Urinary bladder (tissue), 4 donors: ENCODE results near the gene MICU1. TPM values are rescaled to one million over a fixed set of nuclear protein-coding genes. Genes with fewer than 3 reads are reported as not detected.
"Not testable (repeated sequence)": the region's sequence is repeated elsewhere in the genome, so short reads cannot be mapped to it uniquely, and the experiment has no call there.

ENCODE experiments used
- DNase-seq: peaks from one replicate; pipeline ENCODE4 v3.0.0-alpha.2; 2015; ENCODE audit errors: extremely low spot score
- H3K27ac ChIP-seq: one replicate; pipeline ENCODE4 v1.5.1; 2013; ENCODE audit warnings: low read depth, mild to moderate bottlenecking, moderate library complexity
- H3K36me3 ChIP-seq: one replicate; pipeline ENCODE4 v1.6.1; 2013; ENCODE audit warnings: mild to moderate bottlenecking, moderate library complexity; ENCODE audit not compliant: insufficient read depth
- H3K4me1 ChIP-seq: one replicate; pipeline ENCODE4 v1.6.1; 2013; ENCODE audit warnings: mild to moderate bottlenecking, moderate library complexity; ENCODE audit not compliant: insufficient read depth
- H3K4me3 ChIP-seq: one replicate; pipeline ENCODE4 v1.5.1; 2013; ENCODE audit warnings: low read depth, low read length
- WGBS: extraction: QIAGEN DNeasy Blood & Tissue Kit; methylation state at CpG from one replicate; pipeline ENCODE4 v1.1.7; 2013; 5-methylcytosine and 5-hydroxymethylcytosine counted together
- polyA plus RNA-seq: library from polyadenylated mRNA; stranded (reverse); fragments of 200-250 nt; gene quantifications from one replicate; pipeline ENCODE4 v1.2.3, GENCODE V29; 2013
- total RNA-seq: library from RNA; depleted of rRNA; stranded (reverse); fragments of >200 nt; gene quantifications from one replicate; pipeline ENCODE4 v1.2.3, GENCODE V29; 2014
- donor health status: healthy with polysubstance abuse.
- donor health status: healthy.

The MICU1 gene
- total and polyA plus RNA-seq, 2 donors, result 53.3 to 62.5 TPM

- no peak overlapping the region for H3K27ac ChIP-seq
- WGBS, result 100% methylated on average over 1 of the region's 1 CpG
- H3K36me3 ChIP-seq, result peaks cover 3% of the 10 kb centered on the region
- no peak for DNase-seq
- no peak overlapping the region for H3K4me3 ChIP-seq
- no peaks in the 10 kb centered on the region for H3K4me1 ChIP-seq
Observed at GRCh38 chr10:72421885-72422540, 203.9 kb downstream of the MICU1 start.

DNA sequence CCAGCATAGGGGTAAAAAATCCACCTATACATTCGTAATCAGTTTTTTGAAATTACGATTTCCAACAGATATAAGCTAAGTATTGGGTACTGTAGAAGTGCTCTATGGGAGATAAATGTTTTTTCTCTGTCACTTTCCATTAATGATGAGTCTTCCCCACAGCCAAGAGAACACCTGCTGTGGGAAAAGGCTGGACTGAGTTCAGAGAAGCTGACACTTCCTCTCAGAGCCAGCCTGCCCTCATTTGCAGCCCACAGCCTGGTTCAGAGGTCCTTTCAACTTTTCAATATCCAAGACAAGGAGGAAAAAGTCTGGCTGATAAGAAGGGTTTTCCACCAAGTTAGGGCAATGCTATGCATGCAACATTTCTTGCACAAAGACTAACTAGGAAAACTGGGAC is 206.6 kb downstream of the MICU1 start:
- DNase-seq, result no peak
- Histone ChIP-seq H3K27ac (no peak overlapping the region), H3K36me3 (peaks cover 3% of the 10 kb centered on the region), H3K4me3 (no peak overlapping the region), H3K4me1 (no peaks in the 10 kb centered on the region)
- WGBS, result 96% methylated on average over 2 of the region's 2 CpGs

DNA sequence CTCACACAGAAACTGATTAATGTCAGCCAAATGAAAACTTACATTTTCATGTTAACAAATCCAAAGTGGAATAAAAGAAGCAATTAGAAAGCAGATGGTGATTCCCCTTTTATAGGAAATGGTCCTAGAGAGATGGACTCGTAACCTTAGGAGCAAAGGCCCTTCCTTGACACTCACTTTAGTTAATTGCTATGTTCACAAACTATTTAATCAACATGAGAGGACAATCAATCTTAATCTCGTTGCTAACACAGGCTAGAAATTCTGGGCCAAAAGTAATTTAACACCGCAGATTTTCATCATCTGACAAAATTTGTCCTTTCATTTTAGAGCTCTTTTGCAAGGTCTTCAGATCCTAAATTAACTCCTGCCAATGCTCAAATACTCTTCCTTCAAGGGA is 207.2 kb downstream of the MICU1 start:
- no peak overlapping the region for H3K27ac ChIP-seq
- WGBS, result 76% methylated on average over 3 of the region's 3 CpGs
- H3K4me1 ChIP-seq, result no peaks in the 10 kb centered on the region
- H3K4me3 ChIP-seq, result no peak overlapping the region
- peaks cover 3% of the 10 kb centered on the region for H3K36me3 ChIP-seq
- no peak for DNase-seq

- H3K4me3 ChIP-seq, result no peak overlapping the region
- DNase-seq, result no peak
- H3K27ac ChIP-seq, result no peak overlapping the region
- H3K36me3 ChIP-seq, result peaks cover 3% of the 10 kb centered on the region
- WGBS, result 56% methylated on average over 1 of the region's 1 CpG
- H3K4me1 ChIP-seq, result no peaks in the 10 kb centered on the region
Observed at GRCh38 chr10:72417971-72418370, 207.9 kb downstream of the MICU1 start.

- WGBS, result 73% methylated on average over 4 of the region's 4 CpGs
- H3K4me1 ChIP-seq, result no peaks in the 10 kb centered on the region
- no peak for DNase-seq
- no peak overlapping the region for H3K4me3 ChIP-seq
- no peak overlapping the region for H3K27ac ChIP-seq
- H3K36me3 ChIP-seq, result no peaks in the 10 kb centered on the region
Observed at GRCh38 chr10:72416661-72417060, 209.2 kb downstream of the MICU1 start.

DNA sequence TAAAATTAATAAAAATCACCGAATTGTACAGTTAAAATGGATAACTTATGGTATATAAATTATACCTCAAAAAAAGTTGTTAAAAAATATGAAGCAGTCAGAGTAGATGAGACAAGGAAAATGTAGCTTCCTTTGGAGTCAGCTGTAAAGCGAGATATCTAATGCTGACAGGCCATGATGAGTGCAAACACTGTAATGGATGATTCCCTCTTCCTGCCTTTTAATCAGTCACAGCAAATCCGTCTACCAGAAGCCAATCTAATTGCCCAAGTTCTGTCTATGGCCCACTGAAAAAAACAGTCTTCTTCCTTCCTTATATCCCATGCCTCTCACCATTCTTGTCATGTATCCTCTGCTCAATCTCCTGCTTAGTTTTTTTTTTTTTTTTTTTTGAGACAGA is 211.2 kb downstream of the MICU1 start:
- DNase-seq, result no peak
- Histone ChIP-seq H3K27ac (no peak overlapping the region), H3K4me1 (no peaks in the 10 kb centered on the region), H3K36me3 (no peaks in the 10 kb centered on the region), H3K4me3 (no peak overlapping the region)
- 92% methylated on average over 3 of the region's 3 CpGs for WGBS

GRCh38 chr10:72409167-72409566 is 216.7 kb downstream of the MICU1 start:
- DNase-seq, result no peak
- 97% methylated on average over 1 of the region's 1 CpG for WGBS
- no peaks in the 10 kb centered on the region for H3K36me3 ChIP-seq
- no peaks in the 10 kb centered on the region for H3K4me1 ChIP-seq
- H3K27ac ChIP-seq, result no peak overlapping the region
- no peak overlapping the region for H3K4me3 ChIP-seq

GRCh38 chr10:72407927-72408600 is 217.8 kb downstream of the MICU1 start:
- DNase-seq, result no peak
- 92% methylated on average over 7 of the region's 7 CpGs for WGBS
- no peaks in the 10 kb centered on the region for H3K36me3 ChIP-seq
- no peak overlapping the region for H3K4me3 ChIP-seq
- no peaks in the 10 kb centered on the region for H3K4me1 ChIP-seq
- H3K27ac ChIP-seq, result no peak overlapping the region

- no peak for DNase-seq
- no peaks in the 10 kb centered on the region for H3K36me3 ChIP-seq
- H3K4me3 ChIP-seq, result no peak overlapping the region
- H3K4me1 ChIP-seq, result no peaks in the 10 kb centered on the region
- no peak overlapping the region for H3K27ac ChIP-seq
- WGBS, result 92% methylated on average over 3 of the region's 3 CpGs
Observed at GRCh38 chr10:72407471-72407870, 218.4 kb downstream of the MICU1 start.

GRCh38 chr10:72395581-72395980 is 230.3 kb downstream of the MICU1 start:
- WGBS, result 90% methylated on average over 3 of the region's 3 CpGs
- H3K27ac ChIP-seq, DNase-seq, H3K36me3 ChIP-seq, H3K4me3 ChIP-seq, H3K4me1 ChIP-seq: not testable (repeated sequence)

DNA sequence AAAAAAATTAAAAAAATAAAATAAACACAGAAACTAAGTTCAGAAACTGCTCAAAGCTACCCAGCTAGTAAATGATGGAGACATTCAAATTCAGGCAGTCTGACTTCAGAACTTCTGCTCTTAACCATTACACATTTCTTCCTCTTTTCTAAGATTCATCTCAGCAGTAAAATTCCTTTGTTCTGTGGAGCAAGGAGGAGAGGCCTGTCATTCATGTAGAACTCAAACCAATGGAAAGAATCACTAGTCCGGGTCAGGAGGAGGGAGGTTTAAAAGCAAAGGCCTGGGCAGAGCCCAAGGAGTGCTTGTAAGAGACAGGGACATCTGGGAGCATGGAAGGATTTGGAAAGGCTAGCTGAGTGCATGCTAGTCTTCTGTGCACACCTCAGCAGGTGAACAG is 233.3 kb downstream of the MICU1 start:
- no peak for DNase-seq
- H3K4me1 ChIP-seq, result no peaks in the 10 kb centered on the region
- 92% methylated on average over 1 of the region's 1 CpG for WGBS
- H3K27ac ChIP-seq, result no peak overlapping the region
- no peak overlapping the region for H3K4me3 ChIP-seq
- H3K36me3 ChIP-seq, result no peaks in the 10 kb centered on the region

DNA sequence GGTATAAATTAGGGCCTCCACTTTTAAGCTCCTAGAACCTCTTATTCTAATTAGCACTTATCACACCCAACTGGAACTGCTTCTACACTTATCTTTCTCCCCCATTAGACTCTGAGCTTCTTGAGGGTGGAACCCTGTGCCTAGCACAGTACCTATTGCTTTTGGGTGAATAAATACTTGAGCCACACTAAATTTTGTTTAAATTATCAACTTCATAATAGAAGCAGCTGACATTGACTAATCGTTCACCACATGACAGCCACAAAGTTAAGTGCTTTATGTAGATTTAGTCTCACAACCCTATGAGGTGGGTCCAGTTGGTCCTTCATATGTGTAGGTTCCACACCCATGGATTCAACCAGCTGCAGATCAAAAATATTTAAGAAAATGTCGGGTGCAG is 235.1 kb downstream of the MICU1 start:
- WGBS, result 89% methylated on average over 2 of the region's 2 CpGs
- no peak overlapping the region for H3K4me3 ChIP-seq
- no peaks in the 10 kb centered on the region for H3K36me3 ChIP-seq
- no peak overlapping the region for H3K27ac ChIP-seq
- H3K4me1 ChIP-seq, result no peaks in the 10 kb centered on the region
- no peak for DNase-seq

DNA sequence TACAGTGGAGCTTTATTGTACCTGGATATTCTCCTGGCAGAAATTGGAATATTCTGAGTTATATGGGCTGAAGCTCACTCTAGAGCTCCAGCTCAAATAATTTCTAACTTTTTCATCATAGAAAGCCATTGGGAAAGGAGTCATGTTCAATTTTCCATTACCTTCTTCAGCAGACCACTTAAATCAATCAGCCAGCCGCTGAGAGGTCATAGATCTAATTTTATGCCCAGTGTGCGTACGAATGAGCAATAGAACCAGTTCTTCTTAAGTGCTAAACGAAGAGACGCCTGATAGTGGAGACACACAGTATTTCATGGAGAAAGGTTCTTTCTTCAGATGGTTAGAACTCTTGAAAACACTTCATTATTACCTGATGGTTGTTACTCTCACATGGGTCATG is 236.2 kb downstream of the MICU1 start:
- Histone ChIP-seq H3K36me3 (no peaks in the 10 kb centered on the region), H3K4me1 (no peaks in the 10 kb centered on the region), H3K4me3 (no peak overlapping the region), H3K27ac (no peak overlapping the region)
- 95% methylated on average over 5 of the region's 5 CpGs for WGBS
- no peak for DNase-seq

DNA sequence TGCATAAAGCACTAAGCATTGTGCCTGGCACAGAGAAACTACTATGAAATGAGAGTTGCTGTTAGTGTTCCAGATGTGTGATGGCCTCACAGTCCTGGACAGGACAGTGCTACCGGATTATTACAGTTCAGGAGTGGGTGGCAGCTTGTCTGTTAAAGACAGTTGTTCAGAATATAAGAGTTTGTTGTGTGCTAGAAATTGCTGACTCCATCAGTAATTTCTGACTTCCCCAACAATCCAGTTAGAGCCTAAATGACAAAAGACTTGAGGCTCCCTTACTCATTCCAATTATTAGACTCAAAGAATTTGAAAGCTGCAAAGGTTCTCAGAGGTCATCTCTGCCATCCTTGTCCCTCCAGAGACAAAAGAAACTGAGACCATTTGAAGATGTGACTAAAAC is 236.9 kb downstream of the MICU1 start:
- DNase-seq, result no peak
- Histone ChIP-seq H3K4me1 (no peaks in the 10 kb centered on the region), H3K36me3 (no peaks in the 10 kb centered on the region), H3K4me3 (no peak overlapping the region), H3K27ac (no peak overlapping the region)
- 90% methylated on average over 1 of the region's 1 CpG for WGBS
